ENCODE results near the gene OVCA2.

The OVCA2 gene

DNA sequence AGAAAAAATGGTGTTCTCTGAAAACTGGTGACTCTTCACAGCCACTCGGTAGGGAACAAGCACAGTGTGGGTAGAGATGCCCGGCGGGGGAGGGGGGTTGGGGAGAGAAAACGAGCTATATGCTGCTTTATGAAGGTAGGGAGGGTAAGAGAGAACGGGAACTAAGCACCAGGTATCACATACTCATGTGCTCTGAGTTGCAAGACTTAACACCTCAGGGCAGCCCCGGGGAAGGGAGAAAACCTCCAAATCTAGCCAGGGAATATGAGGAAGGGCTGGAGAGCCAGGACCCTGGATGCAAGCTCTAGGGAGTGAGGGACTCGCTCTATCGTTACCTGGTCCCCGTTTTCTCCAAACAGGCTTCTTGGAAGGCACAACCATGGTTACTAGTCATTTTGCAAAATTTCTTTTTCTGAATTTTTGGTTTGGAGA is 48.4 kb downstream of the OVCA2 start:
- DNase-seq: no peak

DNA sequence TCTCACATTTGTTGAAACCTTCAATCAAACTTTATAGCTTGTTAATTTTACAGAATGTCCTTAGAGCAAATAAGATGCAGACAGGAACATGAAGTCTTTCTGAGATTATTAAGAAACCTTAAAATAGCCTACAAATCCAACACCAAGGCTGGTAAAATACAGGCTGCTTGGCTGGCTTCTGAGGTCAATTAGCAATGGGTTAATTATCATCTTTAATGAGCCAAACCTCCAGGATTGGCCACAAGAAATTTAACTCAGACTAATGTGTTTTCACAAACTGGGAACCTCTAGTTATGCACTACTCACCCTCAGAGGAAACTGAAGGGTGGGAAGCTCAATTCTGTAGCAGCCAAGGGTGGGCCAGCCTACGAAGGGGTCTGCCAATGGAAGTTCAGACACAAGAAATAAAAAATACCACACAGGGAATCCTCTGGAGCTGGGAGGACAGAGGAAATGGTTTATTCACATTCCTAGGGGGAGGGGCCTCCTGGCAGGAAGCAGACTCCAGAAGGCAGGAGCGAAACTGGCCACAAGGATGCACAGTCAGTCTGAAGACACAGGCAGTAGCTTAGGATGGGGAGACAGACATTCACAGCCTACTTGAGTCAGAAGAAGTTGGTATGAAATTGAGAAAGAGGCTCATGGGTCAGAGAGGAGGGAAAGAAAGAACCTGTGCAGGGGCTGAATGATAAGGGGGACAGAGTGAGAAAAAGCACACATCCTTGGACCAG is 49.1 kb downstream of the OVCA2 start:
- DNase-seq: peak; percentile 39

DNA sequence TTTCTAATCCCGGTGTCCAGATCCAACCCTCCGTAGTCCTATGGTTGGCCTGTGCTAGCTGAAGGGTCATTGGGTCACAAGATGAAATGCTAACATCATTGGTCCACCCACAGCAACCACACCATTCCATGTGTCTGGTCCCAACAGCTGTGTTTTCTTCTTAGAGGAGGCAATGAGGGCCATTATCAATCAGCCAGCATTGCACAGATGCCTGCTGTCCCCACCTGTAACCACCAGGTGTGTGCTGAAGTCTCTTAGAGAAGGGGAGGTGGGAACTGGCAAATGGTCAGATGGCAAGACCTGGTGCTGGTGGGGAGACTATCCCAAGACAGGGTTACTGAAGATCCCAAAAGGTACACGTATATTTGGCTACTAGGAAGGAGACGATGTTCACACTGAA is 50.4 kb downstream of the OVCA2 start:
- DNase-seq: peak; percentile 12

Measured in NCI-H69 (cell line).